B cell (primary cell): ENCODE results near the gene C11orf21. TPM values are rescaled to one million over a fixed set of nuclear protein-coding genes. Genes with fewer than 3 reads are reported as not detected.

Experiments used
- ATAC-seq: fragments of 200-7000 bp; cut with Tn5 transposase; one replicate; pipeline ENCODE4 v1.10.0; 2021; ENCODE audit warnings: low read depth, mild to moderate bottlenecking, moderate number of reproducible peaks, moderate library complexity
- CTCF ChIA-PET: fragments of 350-600 bp; sonication (Branson Sonifier 250); formaldehyde crosslinking; loops from one replicate; lab custom pipeline; 2021; ENCODE audit warnings: antibody characterized with exemption, inconsistent platforms; lab: Charles Lee
- POLR2A ChIA-PET: fragments of 350-600 bp; sonication (Branson Sonifier 250); formaldehyde crosslinking; loops from one replicate; lab custom pipeline; 2021; ENCODE audit warnings: antibody characterized with exemption; lab: Charles Lee
- DNase-seq: peaks from one replicate; pipeline ENCODE4 v3.0.0; 2013
- H2AFZ ChIP-seq: 2 replicates; pipeline ENCODE4 v1.6.1; 2012; ENCODE audit warnings: mild to moderate bottlenecking, low read depth, low read length; ENCODE audit not compliant: insufficient read depth, poor library complexity, severe bottlenecking
- H3K27ac ChIP-seq, 2 donors: 1 replicate in 1 of 2; 2 replicates in 1 of 2; pipeline ENCODE4 v1.5.1; 2012 to 2013; ENCODE audit warnings: low read length in 2 of 2, mild to moderate bottlenecking in 2 of 2, moderate library complexity in 1 of 2
- H3K27me3 ChIP-seq, 4 experiments: fragments of 200-600 bp in 1 of 4; sonication (generic) in 1 of 4; replicated peaks in 1 of 4; 1 replicate in 2 of 4; 2 replicates in 2 of 4; pipeline versions ENCODE4 v1.6.1 to v1.7.0; 2013 to 2016; ENCODE audit warnings: low read length in 3 of 4, mild to moderate bottlenecking in 2 of 4, mixed read lengths in 1 of 4, moderate library complexity in 1 of 4; ENCODE audit not compliant: insufficient read depth in 4 of 4, control insufficient read depth in 3 of 4; ENCODE audit errors: control extremely low read depth in 1 of 4
- H3K36me3 ChIP-seq, 2 experiments: replicated peaks in 1 of 2; 1 replicate in 1 of 2; 2 replicates in 1 of 2; pipeline versions ENCODE4 v1.6.1 to v1.7.1; 2013; ENCODE audit warnings: low read length in 1 of 2; ENCODE audit not compliant: insufficient read depth in 2 of 2, control insufficient read depth in 1 of 2; ENCODE audit errors: control extremely low read depth in 1 of 2, extremely low read depth in 1 of 2
- H3K4me1 ChIP-seq, 2 donors: fragments of 200-600 bp in 1 of 2; sonication (generic) in 1 of 2; 1 replicate in 1 of 2; 2 replicates in 1 of 2; pipeline versions ENCODE4 v1.5.1 to v1.6.1; 2013 to 2017; ENCODE audit warnings: low read length in 2 of 2; ENCODE audit not compliant: control insufficient read depth in 2 of 2, insufficient read depth in 2 of 2
- H3K4me2 ChIP-seq: replicated peaks from 2 replicates; pipeline ENCODE3; 2012; ENCODE audit warnings: mild to moderate bottlenecking, low read depth, low read length; ENCODE audit not compliant: poor library complexity, severe bottlenecking
- H3K4me3 ChIP-seq, 5 experiments: fragments of 200-600 bp in 1 of 5; sonication (generic) in 1 of 5; 1 replicate in 3 of 5; 2 replicates in 2 of 5; pipeline versions ENCODE4 v1.5.1 to v1.7.0; 2011 to 2016; ENCODE audit warnings: low read length in 4 of 5, mild to moderate bottlenecking in 4 of 5, low read depth in 2 of 5, control low read depth in 1 of 5, moderate library complexity in 1 of 5; ENCODE audit not compliant: insufficient read depth in 1 of 5; ENCODE audit errors: control extremely low read depth in 1 of 5, extremely low read depth in 1 of 5
- H3K79me2 ChIP-seq: fragments of 200-600 bp; sonication (generic); one replicate; pipeline ENCODE4 v1.6.0; 2016; ENCODE audit warnings: low read length; ENCODE audit not compliant: control insufficient read depth, insufficient read depth
- H3K9ac ChIP-seq: fragments of 200-600 bp; sonication (generic); 2 replicates; pipeline ENCODE4 v1.6.1; 2017; ENCODE audit warnings: mild to moderate bottlenecking, low read length, moderate library complexity
- H3K9me3 ChIP-seq, 3 donors: one replicate each; pipeline versions ENCODE4 v1.6.1 to v1.7.1; 2013; ENCODE audit warnings: low read length in 2 of 3; ENCODE audit not compliant: control insufficient read depth in 2 of 3, insufficient read depth in 1 of 3; ENCODE audit errors: control extremely low read depth in 1 of 3
- H4K20me1 ChIP-seq: 2 replicates; pipeline ENCODE4 v1.6.0; 2012; ENCODE audit warnings: mild to moderate bottlenecking, low read length; ENCODE audit not compliant: insufficient read depth, control insufficient read depth, poor library complexity, severe bottlenecking
- H3K27ac Mint-ChIP-seq: one replicate; pipeline ENCODE4 v1.8.0; 2021; ENCODE audit warnings: mixed read lengths
- H3K27me3 Mint-ChIP-seq: one replicate; pipeline ENCODE4 v1.8.0; 2021; ENCODE audit warnings: mixed read lengths
- H3K4me1 Mint-ChIP-seq: one replicate; pipeline ENCODE4 v1.8.0; 2021; ENCODE audit warnings: mixed read lengths
- H3K4me3 Mint-ChIP-seq: one replicate; pipeline ENCODE4 v1.8.0; 2021; ENCODE audit warnings: mixed read lengths
- H3K9me3 Mint-ChIP-seq: one replicate; pipeline ENCODE4 v1.8.0; 2022; ENCODE audit warnings: mixed read lengths; ENCODE audit not compliant: insufficient read depth
- CTCF ChIP-seq: fragments of 200-600 bp; IDR thresholded peaks from one replicate; pipeline ENCODE4 v1.8.0; 2022; ENCODE audit warnings: antibody characterized with exemption, mild to moderate bottlenecking
- EZH2 ChIP-seq: IDR thresholded peaks from 2 replicates; pipeline ENCODE4 v1.6.1; 2012; ENCODE audit warnings: borderline replicate concordance, low read depth, mild to moderate bottlenecking, moderate library complexity, low read length; ENCODE audit not compliant: insufficient read depth, poor library complexity, severe bottlenecking
- WGBS: methylation state at CpG from one replicate; pipeline ENCODE4 v1.1.5; 2013; ENCODE audit warnings: missing lambda C conversion rate; ENCODE audit not compliant: insufficient coverage; 5-methylcytosine and 5-hydroxymethylcytosine counted together
- intact Hi-C: fragments of 100-400 bp; cut with micrococcal nuclease; formaldehyde crosslinking; loops from one replicate; pipeline ENCODE4 v1.10.0; 2022
- polyA plus RNA-seq: library from polyadenylated mRNA; depleted of rRNA; stranded (reverse); fragments of >200 nt; gene quantifications from 2 replicates; pipeline ENCODE4 v1.2.3, GENCODE V29; 2012
- total RNA-seq, 2 donors: library from RNA; stranded (reverse); fragments of 120-200 nt in 1 of 2; gene quantifications; 1 replicate in 1 of 2; 2 replicates in 1 of 2; pipeline versions ENCODE4 v1.2.3 to v1.2.4, GENCODE V29; 2013 to 2022

Gene C11orf21
- total and polyA plus RNA-seq, 2 donors (not counting 1 experiment from before 2014, with no cell fraction given) = 22.8 to 38.9 TPM

GRCh38 chr11:2302306-2302895 lies 683 bp upstream of the C11orf21 start:
- POLR2A ChIA-PET = interaction anchor here (0.7 to 2.3 kb wide), 4 partner anchors 76 to 118 kb away, joined by 3 to 18 read pairs (median 8); partner anchors contain the start of gene TSSC4
- H3K4me3 ChIP-seq = peak overlapping the region; percentile 25 to 65 (median 54)
- peak overlapping the region; percentile 54 for H3K9ac ChIP-seq
- peak overlapping the region; percentile 98 for H3K27ac Mint-ChIP-seq
- H3K9me3 ChIP-seq = no peaks in the 10 kb centered on the region
- H3K4me2 ChIP-seq = peak overlapping the region; percentile 79
- intact Hi-C loops = loop anchor here (5.0 kb wide), 2 partner anchors 225 to 585 kb away; partner anchors contain the start of gene CDKN1C
- CTCF ChIA-PET = interaction anchor here (0.7 to 15.0 kb wide), 14 partner anchors 8 to 626 kb away, joined by 3 to 583 read pairs (median 6); partner anchors contain the start of genes ASCL2, CD81, PHLDA2 and TSSC4
- peaks cover 74% of the 10 kb centered on the region for H3K4me1 Mint-ChIP-seq
- H4K20me1 ChIP-seq = no peaks in the 10 kb centered on the region
- H3K27ac ChIP-seq = peak overlapping the region; percentile 65 to 88
- H3K36me3 ChIP-seq = peaks cover 0 to 5% of the 10 kb centered on the region in 2 experiments
- H2AFZ ChIP-seq = peak overlapping the region; percentile 65
- peak; percentile 14 for ATAC-seq
- TF ChIP-seq EZH2 (no peak), CTCF (no peak)
- H3K9me3 Mint-ChIP-seq = no peaks in the 10 kb centered on the region
- no peaks in the 10 kb centered on the region for H3K27me3 Mint-ChIP-seq
- peaks cover 33% of the 10 kb centered on the region for H3K79me2 ChIP-seq
- peak; percentile 58 for DNase-seq
- no peaks in the 10 kb centered on the region for H3K27me3 ChIP-seq
- H3K4me3 Mint-ChIP-seq = peak overlapping the region; percentile 92
- WGBS = 12% methylated on average over 14 of the region's 16 CpGs
- H3K4me1 ChIP-seq = peaks cover 73 to 82% of the 10 kb centered on the region in 2 donors
